D341Med (cell line): ENCODE results near the gene PCSK4.
"Not testable (repeated sequence)": the region's sequence is repeated elsewhere in the genome, so short reads cannot be mapped to it uniquely, and the experiment has no call there.

Source experiments
- DNase-seq: peaks from one replicate; pipeline ENCODE4 v3.0.0; 2012; ENCODE audit warnings: low spot score

PCSK4 gene

GRCh38 chr19:1505012-1505411 lies 14.9 kb upstream of the PCSK4 start:
- DNase-seq, result no peak

GRCh38 chr19:1503925-1504773 lies 14.0 kb upstream of the PCSK4 start:
- no peak for DNase-seq

- DNase-seq, result peak; percentile 83
Observed at GRCh38 chr19:1503089-1503924, 13.2 kb upstream of the PCSK4 start.

- no peak for DNase-seq
Observed at GRCh38 chr19:1502433-1503088, 12.4 kb upstream of the PCSK4 start.

- DNase-seq, result no peak
Observed at GRCh38 chr19:1501200-1501595, 11.0 kb upstream of the PCSK4 start.

GRCh38 chr19:1499231-1499630 lies 9.1 kb upstream of the PCSK4 start:
- not testable (repeated sequence) for DNase-seq

- no peak for DNase-seq
Observed at GRCh38 chr19:1497578-1498235, 7.6 kb upstream of the PCSK4 start.

- no peak for DNase-seq
Observed at GRCh38 chr19:1496714-1497577, 6.8 kb upstream of the PCSK4 start.

GRCh38 chr19:1495799-1496713 lies 5.9 kb upstream of the PCSK4 start:
- DNase-seq, result no peak

- no peak for DNase-seq
Observed at GRCh38 chr19:1495051-1495798, 5.1 kb upstream of the PCSK4 start.

- no peak for DNase-seq
Observed at GRCh38 chr19:1494115-1494815, 4.1 kb upstream of the PCSK4 start.

GRCh38 chr19:1492474-1493006 lies 2.4 kb upstream of the PCSK4 start:
- DNase-seq, result no peak

GRCh38 chr19:1491849-1492170 lies 1.7 kb upstream of the PCSK4 start:
- no peak for DNase-seq

- DNase-seq, result no peak
Observed at GRCh38 chr19:1491114-1491848, 1.1 kb upstream of the PCSK4 start, which contains the start of gene REEP6. Gene REEP6, plus strand, starts transcription at chr19:1491181. Its CDS starts 89 bp downstream, at chr19:1491270.

- no peak for DNase-seq
Observed at GRCh38 chr19:1489463-1490310, 463 bp downstream of the PCSK4 start.

GRCh38 chr19:1488282-1488601 lies 1.9 kb downstream of the PCSK4 start:
- no peak for DNase-seq
